ENCODE measurements around the gene TIMP3. TPM values are rescaled to one million over a fixed set of nuclear protein-coding genes. Genes with fewer than 3 reads are reported as not detected.

Gene TIMP3
- total RNA-seq, 1 donor from 2014 or later: 64.2 TPM

- Histone ChIP-seq H3K36me3 (ENCODE audit: control insufficient read depth in 3 of 3, insufficient read depth in 3 of 3, low read length in 3 of 3) (peaks cover 0 to 8% (median 0%) of the 10 kb centered on the region in 3 donors), H3K9me3 (ENCODE audit: control insufficient read depth in 3 of 3, low read length in 3 of 3) (no peaks in the 10 kb centered on the region), H3K4me3 (ENCODE audit: low read length in 3 of 3) (no peak overlapping the region), H3K4me1 (ENCODE audit: control insufficient read depth in 3 of 3, insufficient read depth in 3 of 3, low read length in 3 of 3) (peaks cover 67 to 82% (median 72%) of the 10 kb centered on the region in 3 donors), H3K9ac (ENCODE audit: low read depth in 1 of 3, low read length in 3 of 3) (no peak overlapping the region), H3K27me3 (ENCODE audit: control insufficient read depth in 3 of 3, insufficient read depth in 3 of 3, low read length in 3 of 3) (peaks cover 0 to 3% (median 0%) of the 10 kb centered on the region in 3 donors), H3K27ac (ENCODE audit: low read depth, low read length) (peak overlapping the region; percentile 68)
These were observed 48.7 kb downstream of the TIMP3 start for GRCh38 chr22:32850157-32850556.

GRCh38 chr22:32850591-32851517, 49.3 kb downstream of the TIMP3 start:
- Histone ChIP-seq H3K9ac (ENCODE audit: low read depth in 1 of 3, low read length in 3 of 3) (peak overlapping the region in 2 of 3 donors; percentile 28 to 33), H3K4me1 (ENCODE audit: control insufficient read depth in 3 of 3, insufficient read depth in 3 of 3, low read length in 3 of 3) (peaks cover 61 to 78% (median 66%) of the 10 kb centered on the region in 3 donors), H3K9me3 (ENCODE audit: control insufficient read depth in 3 of 3, low read length in 3 of 3) (no peaks in the 10 kb centered on the region), H3K36me3 (ENCODE audit: control insufficient read depth in 3 of 3, insufficient read depth in 3 of 3, low read length in 3 of 3) (peaks cover 0 to 11% (median 0%) of the 10 kb centered on the region in 3 donors), H3K27ac (ENCODE audit: low read depth, low read length) (peak overlapping the region; percentile 68), H3K4me3 (ENCODE audit: low read length in 3 of 3) (peak overlapping the region in 2 of 3 donors; percentile 45 to 51), H3K27me3 (ENCODE audit: control insufficient read depth in 3 of 3, insufficient read depth in 3 of 3, low read length in 3 of 3) (peaks cover 0 to 3% (median 0%) of the 10 kb centered on the region in 3 donors)

GRCh38 chr22:32852395-32853251, 51.1 kb downstream of the TIMP3 start:
- Histone ChIP-seq H3K4me3 (ENCODE audit: low read length in 3 of 3) (peak overlapping the region in 1 of 3 donors; percentile 10), H3K9ac (ENCODE audit: low read depth in 1 of 3, low read length in 3 of 3) (no peak overlapping the region), H3K36me3 (ENCODE audit: control insufficient read depth in 3 of 3, insufficient read depth in 3 of 3, low read length in 3 of 3) (peaks cover 0 to 15% (median 8%) of the 10 kb centered on the region in 3 donors), H3K9me3 (ENCODE audit: control insufficient read depth in 3 of 3, low read length in 3 of 3) (no peaks in the 10 kb centered on the region), H3K27me3 (ENCODE audit: control insufficient read depth in 3 of 3, insufficient read depth in 3 of 3, low read length in 3 of 3) (no peaks in the 10 kb centered on the region), H3K4me1 (ENCODE audit: control insufficient read depth in 3 of 3, insufficient read depth in 3 of 3, low read length in 3 of 3) (peaks cover 46 to 63% (median 53%) of the 10 kb centered on the region in 3 donors), H3K27ac (ENCODE audit: low read depth, low read length) (peak overlapping the region; percentile 68)

GRCh38 chr22:32853662-32854061, 52.2 kb downstream of the TIMP3 start:
- H3K27me3 ChIP-seq (ENCODE audit: control insufficient read depth in 3 of 3, insufficient read depth in 3 of 3, low read length in 3 of 3): no peaks in the 10 kb centered on the region
- no peak overlapping the region for H3K27ac ChIP-seq (ENCODE audit: low read depth, low read length)
- H3K4me1 ChIP-seq (ENCODE audit: control insufficient read depth in 3 of 3, insufficient read depth in 3 of 3, low read length in 3 of 3): peaks cover 46 to 54% (median 49%) of the 10 kb centered on the region in 3 donors
- peaks cover 9 to 23% (median 18%) of the 10 kb centered on the region in 3 donors for H3K36me3 ChIP-seq (ENCODE audit: control insufficient read depth in 3 of 3, insufficient read depth in 3 of 3, low read length in 3 of 3)
- no peak overlapping the region for H3K4me3 ChIP-seq (ENCODE audit: low read length in 3 of 3)
- no peak overlapping the region for H3K9ac ChIP-seq (ENCODE audit: low read depth in 1 of 3, low read length in 3 of 3)
- H3K9me3 ChIP-seq (ENCODE audit: control insufficient read depth in 3 of 3, low read length in 3 of 3): no peaks in the 10 kb centered on the region

GRCh38 chr22:32854351-32854804, 52.9 kb downstream of the TIMP3 start:
- no peak overlapping the region for H3K9ac ChIP-seq (ENCODE audit: low read depth in 1 of 3, low read length in 3 of 3)
- peaks cover 38 to 47% (median 44%) of the 10 kb centered on the region in 3 donors for H3K4me1 ChIP-seq (ENCODE audit: control insufficient read depth in 3 of 3, insufficient read depth in 3 of 3, low read length in 3 of 3)
- H3K9me3 ChIP-seq (ENCODE audit: control insufficient read depth in 3 of 3, low read length in 3 of 3): no peaks in the 10 kb centered on the region
- H3K27me3 ChIP-seq (ENCODE audit: control insufficient read depth in 3 of 3, insufficient read depth in 3 of 3, low read length in 3 of 3): no peaks in the 10 kb centered on the region
- H3K36me3 ChIP-seq (ENCODE audit: control insufficient read depth in 3 of 3, insufficient read depth in 3 of 3, low read length in 3 of 3): peaks cover 14 to 30% (median 25%) of the 10 kb centered on the region in 3 donors
- H3K4me3 ChIP-seq (ENCODE audit: low read length in 3 of 3): no peak overlapping the region
- H3K27ac ChIP-seq (ENCODE audit: low read depth, low read length): no peak overlapping the region

- Histone ChIP-seq H3K4me3 (ENCODE audit: low read length in 3 of 3) (no peak overlapping the region), H3K9ac (ENCODE audit: low read depth in 1 of 3, low read length in 3 of 3) (no peak overlapping the region), H3K36me3 (ENCODE audit: control insufficient read depth in 3 of 3, insufficient read depth in 3 of 3, low read length in 3 of 3) (peaks cover 18 to 36% (median 25%) of the 10 kb centered on the region in 3 donors), H3K27ac (ENCODE audit: low read depth, low read length) (no peak overlapping the region), H3K4me1 (ENCODE audit: control insufficient read depth in 3 of 3, insufficient read depth in 3 of 3, low read length in 3 of 3) (peaks cover 30 to 39% (median 36%) of the 10 kb centered on the region in 3 donors), H3K9me3 (ENCODE audit: control insufficient read depth in 3 of 3, low read length in 3 of 3) (no peaks in the 10 kb centered on the region), H3K27me3 (ENCODE audit: control insufficient read depth in 3 of 3, insufficient read depth in 3 of 3, low read length in 3 of 3) (no peaks in the 10 kb centered on the region)
These were observed 53.7 kb downstream of the TIMP3 start for GRCh38 chr22:32855045-32855756.

- Histone ChIP-seq H3K27ac (ENCODE audit: low read depth, low read length) (no peak overlapping the region), H3K36me3 (ENCODE audit: control insufficient read depth in 3 of 3, insufficient read depth in 3 of 3, low read length in 3 of 3) (peaks cover 20 to 43% (median 25%) of the 10 kb centered on the region in 3 donors)
These were observed 56.7 kb downstream of the TIMP3 start for GRCh38 chr22:32858121-32858703.

GRCh38 chr22:32858957-32859356, 57.5 kb downstream of the TIMP3 start:
- Histone ChIP-seq H3K36me3 (ENCODE audit: control insufficient read depth in 3 of 3, insufficient read depth in 3 of 3, low read length in 3 of 3) (peaks cover 20 to 43% (median 25%) of the 10 kb centered on the region in 3 donors), H3K4me3 (ENCODE audit: low read length in 3 of 3) (no peak overlapping the region), H3K4me1 (ENCODE audit: control insufficient read depth in 3 of 3, insufficient read depth in 3 of 3, low read length in 3 of 3) (peaks cover 5 to 9% (median 8%) of the 10 kb centered on the region in 3 donors), H3K27ac (ENCODE audit: low read depth, low read length) (no peak overlapping the region), H3K9me3 (ENCODE audit: control insufficient read depth in 3 of 3, low read length in 3 of 3) (no peaks in the 10 kb centered on the region), H3K9ac (ENCODE audit: low read depth in 1 of 3, low read length in 3 of 3) (no peak overlapping the region), H3K27me3 (ENCODE audit: control insufficient read depth in 3 of 3, insufficient read depth in 3 of 3, low read length in 3 of 3) (no peaks in the 10 kb centered on the region)

More at GRCh38 chr22:32858121-32858703, 56.7 kb downstream of the TIMP3 start:
- no peaks in the 10 kb centered on the region for H3K9me3 ChIP-seq (ENCODE audit: control insufficient read depth in 3 of 3, low read length in 3 of 3)
- no peaks in the 10 kb centered on the region for H3K27me3 ChIP-seq (ENCODE audit: control insufficient read depth in 3 of 3, insufficient read depth in 3 of 3, low read length in 3 of 3)
- H3K9ac ChIP-seq (ENCODE audit: low read depth in 1 of 3, low read length in 3 of 3): no peak overlapping the region
- peaks cover 3 to 10% (median 9%) of the 10 kb centered on the region in 3 donors for H3K4me1 ChIP-seq (ENCODE audit: control insufficient read depth in 3 of 3, insufficient read depth in 3 of 3, low read length in 3 of 3)
- H3K4me3 ChIP-seq (ENCODE audit: low read length in 3 of 3): no peak overlapping the region

GRCh38 chr22:32859743-32860142, 58.2 kb downstream of the TIMP3 start:
- H3K36me3 ChIP-seq (ENCODE audit: control insufficient read depth in 3 of 3, insufficient read depth in 3 of 3, low read length in 3 of 3): peaks cover 20 to 41% (median 25%) of the 10 kb centered on the region in 3 donors
- peaks cover 2 to 8% (median 4%) of the 10 kb centered on the region in 3 donors for H3K4me1 ChIP-seq (ENCODE audit: control insufficient read depth in 3 of 3, insufficient read depth in 3 of 3, low read length in 3 of 3)
- no peaks in the 10 kb centered on the region for H3K9me3 ChIP-seq (ENCODE audit: control insufficient read depth in 3 of 3, low read length in 3 of 3)
- no peak overlapping the region for H3K27ac ChIP-seq (ENCODE audit: low read depth, low read length)
- H3K4me3 ChIP-seq (ENCODE audit: low read length in 3 of 3): no peak overlapping the region
- no peaks in the 10 kb centered on the region for H3K27me3 ChIP-seq (ENCODE audit: control insufficient read depth in 3 of 3, insufficient read depth in 3 of 3, low read length in 3 of 3)
- H3K9ac ChIP-seq (ENCODE audit: low read depth in 1 of 3, low read length in 3 of 3): no peak overlapping the region
